Endometrial microvascular endothelial cells (primary cell): ENCODE data around the gene MAP2K2. TPM values are rescaled to one million over a fixed set of nuclear protein-coding genes. Genes with fewer than 3 reads are reported as not detected.

ENCODE experiments used
- in situ Hi-C: cut with HindIII; loops from 2 replicates; pipeline ENCODE4 v1.10.0; 2017; ENCODE audit warnings: low sequenced_read_pairs, low pct_unique_long_range_greater_than_20kb; ENCODE audit errors: inconsistent ontology term
- total RNA-seq: library from RNA; depleted of rRNA; stranded (reverse); fragments of >200 nt; gene quantifications from one replicate; pipeline ENCODE4 v1.2.3, GENCODE V29; 2015; ENCODE audit errors: inconsistent ontology term

Gene MAP2K2
- total RNA-seq, 1 donor from 2014 or later = 156 TPM

DNA sequence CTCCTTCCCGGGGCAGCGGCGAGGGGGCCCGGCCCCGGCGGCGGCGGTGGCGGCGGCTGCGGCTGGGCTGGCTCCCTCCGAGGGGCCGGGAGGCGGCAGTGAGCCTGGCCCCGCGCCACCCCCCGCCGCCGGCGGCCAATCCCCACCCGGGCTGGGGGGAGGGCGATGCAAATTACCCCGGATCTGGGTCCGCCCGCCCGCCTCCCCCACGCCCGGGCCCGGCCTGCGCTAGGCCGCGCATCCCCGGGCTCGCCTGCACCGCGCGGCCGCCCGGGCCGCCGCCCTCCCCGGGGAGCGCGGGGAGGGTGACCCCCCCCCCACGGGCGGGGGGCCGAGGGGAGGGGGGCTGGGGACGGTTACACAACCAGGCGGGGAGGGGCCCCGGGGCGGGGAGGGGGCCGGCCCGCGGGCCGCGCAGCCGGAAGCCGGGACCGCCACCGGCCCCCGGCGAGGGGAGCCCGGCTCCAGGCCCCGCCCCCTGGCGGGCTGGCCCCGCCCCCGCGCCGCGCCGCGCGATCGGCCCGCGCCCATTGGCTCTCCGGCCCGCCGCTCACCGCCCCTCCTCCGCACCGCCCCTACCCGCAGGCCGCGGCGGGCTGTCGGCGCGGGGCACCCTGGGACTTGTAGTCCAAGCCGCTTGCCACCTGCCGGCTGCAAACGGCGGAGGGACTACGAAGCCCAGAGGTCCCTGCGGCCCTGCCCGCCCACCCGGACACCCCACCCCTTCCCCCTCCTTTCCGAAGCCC is 58.3 kb downstream of the MAP2K2 start:
- in situ Hi-C loops = no loop called here

DNA sequence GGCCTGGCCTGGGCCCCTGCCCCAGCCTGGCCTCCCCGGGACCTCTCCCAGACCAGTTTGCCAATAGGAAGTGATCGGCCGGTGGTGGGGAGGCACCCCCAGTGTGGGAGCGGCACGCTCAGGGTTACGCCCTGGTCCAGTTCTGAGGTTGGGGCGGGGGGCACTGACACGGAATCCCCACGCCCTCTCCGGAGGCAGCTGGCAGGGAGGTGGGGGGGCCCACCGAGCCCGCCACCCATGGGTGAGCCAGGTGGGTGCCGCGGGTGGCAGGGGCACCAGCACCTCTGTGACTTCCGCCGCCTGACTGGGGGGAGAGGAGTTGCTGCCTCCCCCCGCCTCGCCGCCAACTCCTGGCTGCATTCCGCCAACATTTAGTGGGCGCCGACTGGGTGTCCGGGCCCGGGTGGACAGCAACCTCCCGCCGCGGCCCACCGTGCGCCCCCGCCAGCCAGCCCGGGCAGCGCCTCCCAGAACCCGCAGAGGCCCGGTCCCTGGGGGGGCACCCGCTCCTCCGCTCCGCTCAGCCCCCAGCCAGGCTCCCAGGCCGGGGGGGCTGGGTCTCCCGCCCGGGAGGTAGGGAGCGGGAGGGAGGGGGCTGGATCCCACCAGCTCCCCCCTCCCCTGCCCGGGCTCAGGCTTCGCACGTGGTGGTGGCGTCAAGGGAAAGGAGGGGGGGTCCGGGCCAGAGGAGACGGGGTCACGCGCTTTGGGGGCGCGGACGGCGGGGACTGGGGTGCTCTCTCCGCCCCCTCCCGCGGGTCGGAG is 59.2 kb downstream of the MAP2K2 start:
- in situ Hi-C loops = no loop called here

DNA sequence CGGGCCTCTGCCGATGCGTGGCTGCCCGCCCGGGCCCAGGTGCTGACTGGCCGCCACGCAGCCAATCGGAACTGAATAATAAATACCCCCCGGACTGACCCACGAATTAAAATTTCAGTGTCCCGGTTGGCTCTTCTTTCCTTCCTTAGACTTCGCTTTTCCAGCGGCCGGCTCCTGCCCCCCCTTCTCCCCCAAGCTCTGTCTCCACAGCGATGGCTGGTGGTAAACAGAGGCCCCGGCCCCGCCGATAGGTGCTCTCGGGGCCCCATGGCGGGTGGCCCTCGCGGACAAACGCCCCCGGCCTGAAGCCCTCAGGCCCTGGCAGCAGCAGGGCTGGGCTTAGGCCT is 59.8 kb downstream of the MAP2K2 start:
- in situ Hi-C loops = no loop called here

GRCh38 chr19:4063369-4064148 is 60.4 kb downstream of the MAP2K2 start:
- in situ Hi-C loops = no loop called here

DNA sequence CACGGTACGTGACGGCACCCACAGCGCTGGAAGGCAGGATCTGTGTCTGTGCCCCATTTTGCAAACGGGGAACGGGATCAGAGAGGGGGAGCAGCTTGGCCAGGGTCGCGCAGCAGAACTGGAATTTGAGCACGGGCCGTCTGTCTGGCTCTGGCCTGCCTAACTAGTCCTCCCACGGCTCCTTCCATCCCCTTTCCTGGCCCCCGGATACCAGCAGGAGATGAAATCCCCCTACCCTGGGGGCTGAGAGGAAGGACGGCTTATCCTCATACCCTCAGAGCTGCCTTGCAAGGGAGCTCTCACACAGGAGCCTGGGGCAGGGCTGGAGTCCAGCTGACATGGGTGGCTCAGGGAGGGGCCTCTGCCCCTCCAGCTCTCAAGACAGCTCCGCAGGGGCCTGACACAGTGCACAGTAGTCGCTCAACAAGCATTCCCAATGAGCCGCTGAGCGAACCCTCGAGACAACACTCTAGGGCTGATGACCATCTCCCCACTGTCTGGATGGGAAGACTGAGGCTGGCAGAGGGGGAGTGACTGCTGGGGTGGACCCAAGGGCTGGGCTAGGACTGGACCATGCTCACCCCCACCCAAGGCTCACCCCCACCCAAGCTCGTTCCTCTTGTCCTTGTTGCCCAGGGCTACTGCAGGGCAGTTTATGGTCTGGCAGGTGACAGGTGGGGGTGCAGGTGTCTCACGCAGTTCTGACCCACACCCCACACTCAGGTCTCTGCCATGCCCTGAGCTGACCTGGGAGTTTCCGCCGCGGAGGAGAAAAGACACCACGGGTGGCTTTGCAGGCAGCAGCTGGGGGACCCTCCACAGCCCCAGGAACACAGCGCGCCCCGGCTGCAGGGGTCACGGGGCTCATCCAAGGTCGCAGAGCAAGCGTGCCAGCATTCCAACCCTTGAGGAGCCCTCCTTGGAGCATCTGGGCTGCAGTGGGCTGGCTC is 61.2 kb downstream of the MAP2K2 start:
- in situ Hi-C loops = no loop called here

DNA sequence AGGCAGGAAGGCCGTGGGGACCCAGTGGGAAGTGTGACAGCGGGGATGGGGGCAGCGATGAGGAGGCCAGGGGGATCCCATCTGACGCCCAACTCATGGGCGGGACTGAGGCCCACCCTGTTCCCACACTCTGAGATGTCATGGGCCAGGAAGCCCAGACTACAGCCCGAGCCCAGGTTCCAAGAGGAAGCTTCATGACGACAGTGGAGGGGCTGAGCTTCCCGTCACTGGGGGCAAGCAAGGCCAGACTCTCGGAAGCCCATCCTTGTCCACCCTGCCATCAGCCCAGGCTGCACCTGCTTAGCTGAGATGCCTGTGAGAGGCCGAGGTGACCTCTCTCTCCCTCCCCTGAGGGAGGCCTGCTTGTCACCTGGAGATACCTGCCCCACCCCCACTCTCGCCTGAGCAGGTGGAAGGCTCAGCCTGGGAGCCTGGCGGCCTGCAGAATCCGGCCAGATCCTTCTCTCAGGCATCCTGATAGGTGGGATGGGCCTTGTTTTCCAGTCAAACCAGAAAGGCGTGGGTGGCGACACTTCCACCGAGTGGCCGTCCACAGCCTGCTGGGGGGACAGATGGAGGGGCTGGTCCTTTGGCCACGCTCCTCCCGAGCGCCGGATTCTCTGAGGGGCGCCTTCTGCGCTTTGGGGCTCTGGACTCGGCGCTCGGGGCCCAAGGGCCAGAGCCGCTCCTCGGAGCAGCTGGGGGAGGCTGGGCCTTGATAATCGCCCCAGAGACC is 62.1 kb downstream of the MAP2K2 start:
- in situ Hi-C loops = no loop called here

DNA sequence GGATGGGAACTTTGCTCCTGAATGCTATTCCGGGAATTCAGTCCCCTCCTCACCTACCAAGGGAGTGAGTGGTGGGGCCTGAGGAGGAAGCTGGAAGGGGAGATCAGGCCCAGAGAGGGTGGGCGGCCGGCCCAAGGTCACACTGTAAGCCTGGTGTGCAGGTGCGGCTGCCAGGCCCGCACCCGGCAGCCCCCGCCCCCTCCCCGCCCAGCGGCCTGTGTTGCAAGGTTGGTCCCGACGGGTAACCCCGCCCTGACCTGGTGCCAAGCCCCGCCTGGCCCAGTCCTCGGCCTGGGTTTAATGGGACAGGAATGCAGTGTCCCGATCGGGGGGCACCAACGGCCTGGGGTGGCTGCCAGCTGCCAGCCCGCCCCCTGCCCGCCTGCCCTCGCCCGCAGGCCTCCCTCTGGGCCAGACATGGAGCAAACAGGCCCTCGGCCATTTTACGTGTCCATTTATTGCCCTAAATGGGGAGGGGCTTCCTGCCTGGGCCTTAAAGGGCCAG is 62.7 kb downstream of the MAP2K2 start:
- in situ Hi-C loops = no loop called here

- in situ Hi-C loops = no loop called here
Measured at GRCh38 chr19:4060621-4061177, 63.2 kb downstream of the MAP2K2 start.

- in situ Hi-C loops = no loop called here
Measured at GRCh38 chr19:4059891-4060620, 63.9 kb downstream of the MAP2K2 start.

GRCh38 chr19:4059453-4059871 is 64.5 kb downstream of the MAP2K2 start:
- in situ Hi-C loops = no loop called here

- in situ Hi-C loops = no loop called here
Measured at GRCh38 chr19:4058693-4059452, 65.0 kb downstream of the MAP2K2 start.

- in situ Hi-C loops = no loop called here
Measured at GRCh38 chr19:4057931-4058692, 65.8 kb downstream of the MAP2K2 start.

DNA sequence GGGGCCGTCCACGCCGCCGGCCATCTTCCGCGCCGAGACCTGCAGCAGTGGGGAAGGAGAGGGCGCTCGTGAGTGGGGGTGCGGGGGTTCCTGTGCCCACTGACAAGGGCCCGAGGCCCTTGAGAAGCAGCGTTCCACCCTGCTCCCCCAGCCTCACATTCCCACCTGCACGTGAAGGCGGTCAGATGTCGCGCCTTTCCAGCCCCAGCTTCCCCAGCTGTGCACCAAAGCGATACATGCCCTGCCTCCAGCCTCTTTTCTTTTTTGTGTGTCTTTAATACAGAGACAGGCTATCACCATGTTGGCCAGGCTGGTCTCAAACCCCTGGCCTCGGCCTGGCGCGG is 68.7 kb downstream of the MAP2K2 start:
- in situ Hi-C loops = no loop called here

- in situ Hi-C loops = no loop called here
Measured at GRCh38 chr19:4054441-4055208, 69.3 kb downstream of the MAP2K2 start.
